Activated naive CD4-positive, alpha-beta T cell treated with anti-CD3 and anti-CD28 coated beads, Interleukin-2, amount 10 ng/mL, durations not matched to agents 7 days and 5 days (primary cell): ENCODE results near the gene EFNA5.
"Not testable (repeated sequence)": the region's sequence is repeated elsewhere in the genome, so short reads cannot be mapped to it uniquely, and the experiment has no call there.

ENCODE experiments used
- CTCF ChIA-PET: fragments of 350-600 bp; sonication (Branson Sonifier 250); formaldehyde crosslinking; loops from one replicate; lab custom pipeline; 2021; ENCODE audit warnings: antibody characterized with exemption; lab: Charles Lee
- DNase-seq: peaks from one replicate; pipeline ENCODE4 v3.0.0-alpha.2; 2020
- H3K27ac Mint-ChIP-seq: one replicate; pipeline ENCODE4 v1.8.0; 2021; ENCODE audit warnings: mild to moderate bottlenecking, moderate library complexity, mixed read lengths
- H3K27me3 Mint-ChIP-seq: one replicate; pipeline ENCODE4 v1.8.0; 2021; ENCODE audit warnings: mild to moderate bottlenecking, mixed read lengths
- H3K36me3 Mint-ChIP-seq: one replicate; pipeline ENCODE4 v1.8.0; 2021; ENCODE audit warnings: mixed read lengths
- H3K4me1 Mint-ChIP-seq: one replicate; pipeline ENCODE4 v1.8.0; 2021; ENCODE audit warnings: mixed read lengths
- H3K4me3 Mint-ChIP-seq: one replicate; pipeline ENCODE4 v1.8.0; 2021; ENCODE audit warnings: mild to moderate bottlenecking, moderate library complexity, mixed read lengths
- H3K9me3 Mint-ChIP-seq: one replicate; pipeline ENCODE4 v1.8.0; 2021; ENCODE audit warnings: mixed read lengths

The EFNA5 gene

GRCh38 chr5:107442452-107442851, 228.3 kb downstream of the EFNA5 start:
- Mint-ChIP-seq H3K4me3 (no peak overlapping the region), H3K4me1 (no peaks in the 10 kb centered on the region), H3K27ac (no peak overlapping the region), H3K9me3 (no peaks in the 10 kb centered on the region), H3K36me3 (no peaks in the 10 kb centered on the region), H3K27me3 (no peaks in the 10 kb centered on the region)
- CTCF ChIA-PET = no interaction called here
- DNase-seq = no peak

DNA sequence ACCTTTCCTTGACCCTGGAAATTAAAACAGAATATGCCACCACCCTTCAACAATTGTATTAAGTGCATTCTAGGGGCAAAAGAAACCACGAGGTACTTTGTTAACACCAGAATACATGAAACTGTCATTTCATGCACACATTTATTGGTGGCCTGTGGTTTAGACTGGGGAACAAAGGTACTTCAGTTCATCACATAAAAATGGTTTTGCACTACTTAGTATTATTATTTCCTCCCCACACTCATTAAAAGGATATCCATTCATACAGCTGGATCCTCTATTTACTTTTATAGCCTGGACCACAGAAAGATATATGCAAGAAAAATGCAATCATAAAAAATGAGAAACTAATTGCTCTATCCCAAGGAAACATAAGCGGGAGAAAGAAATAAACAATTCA, 230.9 kb downstream of the EFNA5 start:
- no peak overlapping the region for H3K4me3 Mint-ChIP-seq
- CTCF ChIA-PET = no interaction called here
- H3K27ac Mint-ChIP-seq = no peak overlapping the region
- no peaks in the 10 kb centered on the region for H3K36me3 Mint-ChIP-seq
- no peaks in the 10 kb centered on the region for H3K9me3 Mint-ChIP-seq
- no peaks in the 10 kb centered on the region for H3K27me3 Mint-ChIP-seq
- DNase-seq = no peak
- H3K4me1 Mint-ChIP-seq = no peaks in the 10 kb centered on the region

GRCh38 chr5:107437986-107438510, 232.7 kb downstream of the EFNA5 start:
- CTCF ChIA-PET = no interaction called here
- H3K27ac Mint-ChIP-seq = no peak overlapping the region
- no peaks in the 10 kb centered on the region for H3K4me1 Mint-ChIP-seq
- no peaks in the 10 kb centered on the region for H3K36me3 Mint-ChIP-seq
- no peaks in the 10 kb centered on the region for H3K27me3 Mint-ChIP-seq
- H3K9me3 Mint-ChIP-seq = no peaks in the 10 kb centered on the region
- H3K4me3 Mint-ChIP-seq = no peak overlapping the region
- DNase-seq = no peak

DNA sequence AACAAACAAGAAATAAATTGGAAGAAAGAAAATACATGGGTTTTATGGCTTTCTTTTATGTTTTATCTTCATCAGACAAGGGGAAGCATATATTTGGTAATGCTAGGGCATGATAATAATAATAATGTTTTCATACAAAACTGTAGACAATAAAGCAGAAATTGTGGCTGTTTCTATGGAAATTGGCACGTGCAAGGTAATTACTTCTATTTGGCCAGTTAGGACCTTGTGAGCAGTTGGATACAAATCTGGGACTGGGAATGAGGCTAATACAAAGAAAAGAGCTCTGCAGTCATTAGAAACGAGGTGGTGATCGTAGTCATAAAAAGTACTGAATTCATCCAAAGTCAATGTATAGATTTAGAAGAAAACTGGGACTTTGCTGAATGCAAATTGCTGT, 233.6 kb downstream of the EFNA5 start:
- CTCF ChIA-PET = no interaction called here
- no peaks in the 10 kb centered on the region for H3K27me3 Mint-ChIP-seq
- H3K27ac Mint-ChIP-seq = no peak overlapping the region
- H3K4me3 Mint-ChIP-seq = no peak overlapping the region
- no peaks in the 10 kb centered on the region for H3K36me3 Mint-ChIP-seq
- no peak for DNase-seq
- no peaks in the 10 kb centered on the region for H3K9me3 Mint-ChIP-seq
- H3K4me1 Mint-ChIP-seq = no peaks in the 10 kb centered on the region

GRCh38 chr5:107436201-107436600, 234.5 kb downstream of the EFNA5 start:
- DNase-seq = no peak
- CTCF ChIA-PET = no interaction called here
- H3K27ac Mint-ChIP-seq = no peak overlapping the region
- H3K4me3 Mint-ChIP-seq = no peak overlapping the region
- no peaks in the 10 kb centered on the region for H3K9me3 Mint-ChIP-seq
- no peaks in the 10 kb centered on the region for H3K36me3 Mint-ChIP-seq
- H3K27me3 Mint-ChIP-seq = no peaks in the 10 kb centered on the region
- H3K4me1 Mint-ChIP-seq = no peaks in the 10 kb centered on the region

GRCh38 chr5:107435061-107435460, 235.7 kb downstream of the EFNA5 start:
- H3K9me3 Mint-ChIP-seq = no peaks in the 10 kb centered on the region
- DNase-seq = no peak
- H3K4me1 Mint-ChIP-seq = no peaks in the 10 kb centered on the region
- no peak overlapping the region for H3K27ac Mint-ChIP-seq
- H3K4me3 Mint-ChIP-seq = no peak overlapping the region
- H3K27me3 Mint-ChIP-seq = no peaks in the 10 kb centered on the region
- H3K36me3 Mint-ChIP-seq = no peaks in the 10 kb centered on the region
- CTCF ChIA-PET = no interaction called here

DNA sequence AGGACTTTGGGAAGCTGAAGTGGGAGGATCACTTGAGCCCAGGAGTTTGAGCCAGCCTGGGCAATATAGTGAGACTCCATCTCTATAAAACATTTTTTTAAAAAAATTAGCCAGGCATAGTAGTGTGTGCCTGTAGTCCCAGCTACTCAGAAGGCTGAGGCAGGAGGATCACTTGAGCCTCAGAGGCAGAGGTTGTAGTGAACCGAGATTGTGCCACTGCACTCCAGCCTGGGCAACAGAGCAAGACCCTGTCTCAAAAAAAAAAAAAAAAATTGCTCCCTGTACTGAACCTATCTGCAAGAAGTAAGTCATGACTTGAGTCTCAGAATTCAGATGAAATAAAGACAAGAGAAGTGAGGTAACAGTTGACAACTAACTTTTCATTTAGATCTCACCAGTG, 237.1 kb downstream of the EFNA5 start:
- H3K4me1 Mint-ChIP-seq, H3K27me3 Mint-ChIP-seq, H3K9me3 Mint-ChIP-seq, H3K4me3 Mint-ChIP-seq, CTCF ChIA-PET, DNase-seq, H3K27ac Mint-ChIP-seq, H3K36me3 Mint-ChIP-seq: not testable (repeated sequence)

DNA sequence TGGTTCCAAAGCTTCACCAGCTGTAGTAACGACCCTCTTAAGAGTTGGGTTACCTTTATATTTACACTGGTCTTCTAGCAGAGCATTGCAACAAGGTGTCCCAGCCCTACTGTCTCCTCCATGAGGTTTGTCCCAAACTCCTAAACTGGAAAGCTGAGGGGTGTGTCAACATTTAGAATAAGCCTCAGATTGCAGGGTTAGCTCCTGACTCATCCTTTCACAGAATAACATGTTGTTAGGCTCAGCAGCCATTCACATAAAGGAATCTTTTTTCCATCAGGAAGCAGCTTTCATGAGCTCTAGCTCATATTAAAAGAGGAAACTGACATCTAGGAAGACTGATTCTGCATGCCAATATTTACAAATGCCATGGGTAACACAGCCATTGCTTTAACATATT, 238.7 kb downstream of the EFNA5 start:
- Mint-ChIP-seq H3K9me3 (no peaks in the 10 kb centered on the region), H3K27ac (no peak overlapping the region), H3K27me3 (no peaks in the 10 kb centered on the region), H3K4me1 (no peaks in the 10 kb centered on the region), H3K4me3 (no peak overlapping the region), H3K36me3 (no peaks in the 10 kb centered on the region)
- DNase-seq = no peak
- CTCF ChIA-PET = no interaction called here

DNA sequence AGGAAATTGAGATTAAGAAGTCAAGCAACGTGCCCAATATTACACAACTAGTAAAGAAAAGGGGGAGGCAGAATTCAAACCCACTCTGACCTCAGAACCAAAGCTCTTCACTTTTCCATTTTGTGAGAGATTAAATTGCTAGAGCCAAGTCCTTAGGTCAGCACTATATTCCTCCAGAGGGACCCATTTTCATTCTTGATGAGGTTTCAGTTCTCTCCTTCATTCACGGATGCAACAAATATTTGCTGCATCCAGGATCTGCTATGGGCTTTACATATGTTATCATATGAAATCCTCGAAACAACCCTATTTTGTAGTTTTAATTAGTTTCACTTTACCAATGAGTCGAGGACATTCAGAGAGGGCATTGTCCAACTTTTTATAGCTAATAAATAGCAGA, 239.2 kb downstream of the EFNA5 start:
- Mint-ChIP-seq H3K4me1 (no peaks in the 10 kb centered on the region), H3K36me3 (no peaks in the 10 kb centered on the region), H3K4me3 (no peak overlapping the region), H3K27ac (no peak overlapping the region), H3K27me3 (no peaks in the 10 kb centered on the region), H3K9me3 (no peaks in the 10 kb centered on the region)
- CTCF ChIA-PET = no interaction called here
- no peak for DNase-seq

DNA sequence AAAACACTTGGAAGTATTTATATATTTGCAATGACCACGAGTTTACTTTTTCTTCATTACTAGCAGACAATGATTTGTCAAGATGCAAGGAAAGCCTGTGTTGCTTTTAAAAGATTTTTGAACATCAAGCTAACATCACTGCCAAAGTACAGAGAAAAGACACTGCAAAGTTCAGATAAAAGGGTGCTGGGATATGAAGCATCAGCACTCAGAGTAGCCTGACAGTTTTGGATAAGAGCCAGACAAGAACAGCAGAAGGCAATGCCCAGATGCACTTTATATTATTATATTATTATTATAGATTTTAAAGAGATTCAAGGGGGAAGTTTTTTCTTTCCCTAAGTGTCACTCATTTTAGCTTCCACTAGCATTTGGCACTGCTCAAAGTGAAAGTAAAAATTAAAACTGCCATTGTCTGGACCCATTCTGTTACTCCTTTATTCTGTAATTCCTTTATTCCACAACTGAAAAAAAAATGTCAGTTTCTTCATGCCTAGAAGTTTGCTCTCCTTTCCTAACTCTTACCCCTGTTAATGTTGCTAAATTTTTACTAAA, 240.6 kb downstream of the EFNA5 start:
- Mint-ChIP-seq H3K36me3 (no peaks in the 10 kb centered on the region), H3K4me3 (no peak overlapping the region), H3K4me1 (no peaks in the 10 kb centered on the region), H3K27ac (no peak overlapping the region), H3K9me3 (no peaks in the 10 kb centered on the region), H3K27me3 (no peaks in the 10 kb centered on the region)
- no peak for DNase-seq
- CTCF ChIA-PET = no interaction called here

- no peak for DNase-seq
- CTCF ChIA-PET = no interaction called here
- no peaks in the 10 kb centered on the region for H3K9me3 Mint-ChIP-seq
- no peaks in the 10 kb centered on the region for H3K36me3 Mint-ChIP-seq
- H3K4me1 Mint-ChIP-seq = no peaks in the 10 kb centered on the region
- no peak overlapping the region for H3K27ac Mint-ChIP-seq
- no peak overlapping the region for H3K4me3 Mint-ChIP-seq
- H3K27me3 Mint-ChIP-seq = no peaks in the 10 kb centered on the region
Observed at GRCh38 chr5:107428303-107428813, 242.4 kb downstream of the EFNA5 start.

DNA sequence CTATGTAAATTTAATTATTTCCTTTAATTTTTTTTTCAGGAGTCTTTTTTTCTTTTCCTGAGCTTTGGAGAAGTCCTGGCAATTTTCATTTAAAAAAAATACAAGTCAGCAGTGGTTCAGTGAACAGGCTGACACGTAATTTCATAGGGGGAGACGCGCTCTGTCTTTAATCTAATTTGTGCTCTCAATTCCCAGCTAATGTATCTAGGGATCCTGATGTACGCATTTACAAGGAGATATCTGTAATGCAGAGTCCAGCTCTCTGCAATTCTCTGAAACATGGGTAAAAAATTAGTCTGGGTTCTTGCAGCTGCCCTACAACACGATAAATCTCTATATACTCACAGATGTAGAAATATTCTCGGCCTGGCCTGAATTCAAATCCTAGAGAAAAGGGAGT, 243.9 kb downstream of the EFNA5 start:
- no peak for DNase-seq
- Mint-ChIP-seq H3K9me3 (no peaks in the 10 kb centered on the region), H3K4me3 (no peak overlapping the region), H3K4me1 (no peaks in the 10 kb centered on the region), H3K36me3 (no peaks in the 10 kb centered on the region), H3K27me3 (peaks cover 4% of the 10 kb centered on the region), H3K27ac (no peak overlapping the region)
- CTCF ChIA-PET = no interaction called here

DNA sequence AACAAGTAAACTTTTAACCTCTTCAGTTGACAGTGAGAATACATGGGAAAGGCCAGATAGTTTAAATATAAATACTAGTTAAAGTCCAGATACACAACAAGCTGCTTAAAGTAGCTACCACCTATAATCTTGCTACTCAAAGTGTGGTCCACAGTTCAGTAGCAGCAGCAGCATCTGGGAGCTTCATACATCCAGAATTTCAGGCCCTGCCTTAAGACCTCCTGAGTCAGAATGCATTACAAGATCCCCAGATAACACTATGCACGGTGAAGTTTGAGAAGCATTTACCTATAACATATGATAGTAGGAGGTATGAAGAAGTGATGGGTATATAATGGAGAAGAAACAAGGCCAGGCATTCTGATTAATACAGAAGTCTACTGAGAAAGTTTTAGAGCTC, 244.5 kb downstream of the EFNA5 start:
- no peaks in the 10 kb centered on the region for H3K9me3 Mint-ChIP-seq
- no peaks in the 10 kb centered on the region for H3K36me3 Mint-ChIP-seq
- H3K27me3 Mint-ChIP-seq = peaks cover 8% of the 10 kb centered on the region
- no peak overlapping the region for H3K27ac Mint-ChIP-seq
- H3K4me1 Mint-ChIP-seq = no peaks in the 10 kb centered on the region
- no peak for DNase-seq
- CTCF ChIA-PET = no interaction called here
- no peak overlapping the region for H3K4me3 Mint-ChIP-seq

DNA sequence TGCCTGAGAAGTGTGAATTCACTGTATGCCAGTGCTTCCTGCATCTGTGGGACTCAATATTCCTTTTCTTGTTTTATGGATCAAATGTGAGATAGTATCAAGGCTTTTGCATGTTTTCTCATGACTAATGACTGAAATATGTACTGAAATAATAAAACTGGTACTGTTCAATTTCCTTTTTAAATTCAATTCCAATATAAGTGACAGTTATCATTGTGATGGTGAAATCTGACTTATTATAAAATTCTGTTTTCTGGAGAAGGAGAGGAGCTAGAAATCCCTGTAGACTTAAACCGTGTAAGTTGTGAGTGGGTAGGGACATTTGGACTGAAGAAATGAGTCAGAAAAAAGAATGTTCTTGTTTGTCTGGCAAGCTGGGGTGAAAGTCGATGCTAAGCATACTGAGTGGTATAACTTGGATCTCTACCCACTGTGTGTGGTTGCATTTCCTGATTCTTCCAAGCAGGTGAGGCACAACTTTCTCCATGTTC, 245.2 kb downstream of the EFNA5 start:
- Mint-ChIP-seq H3K27ac (no peak overlapping the region), H3K4me1 (no peaks in the 10 kb centered on the region), H3K9me3 (no peaks in the 10 kb centered on the region), H3K36me3 (no peaks in the 10 kb centered on the region), H3K27me3 (peaks cover 8% of the 10 kb centered on the region), H3K4me3 (no peak overlapping the region)
- CTCF ChIA-PET = no interaction called here
- no peak for DNase-seq

- CTCF ChIA-PET = no interaction called here
- no peak for DNase-seq
- peaks cover 8% of the 10 kb centered on the region for H3K27me3 Mint-ChIP-seq
- H3K27ac Mint-ChIP-seq = no peak overlapping the region
- no peaks in the 10 kb centered on the region for H3K4me1 Mint-ChIP-seq
- H3K36me3 Mint-ChIP-seq = no peaks in the 10 kb centered on the region
- H3K4me3 Mint-ChIP-seq = no peak overlapping the region
- H3K9me3 Mint-ChIP-seq = no peaks in the 10 kb centered on the region
Observed at GRCh38 chr5:107424491-107424890, 246.2 kb downstream of the EFNA5 start.
